H1 (cell line): Measurements from ENCODE around the gene ST13.

Experiments used
- EP300 ChIP-seq, 2 experiments: IDR thresholded peaks; 1 replicate in 1 of 2; 2 replicates in 1 of 2; pipeline ENCODE4 v1.6.1; 2011 to 2012; ENCODE audit warnings: low read depth in 2 of 2, low read length in 2 of 2, mild to moderate bottlenecking in 2 of 2, borderline replicate concordance in 1 of 2, inconsistent platforms in 1 of 2, moderate library complexity in 1 of 2
- GABPA ChIP-seq: IDR thresholded peaks from 2 replicates; pipeline ENCODE4 v1.6.1; 2011; ENCODE audit warnings: mild to moderate bottlenecking, low read length, moderate library complexity, borderline replicate concordance; ENCODE audit not compliant: insufficient read depth
- POLR2A ChIP-seq, 2 experiments: IDR thresholded peaks; 1 replicate in 1 of 2; 2 replicates in 1 of 2; pipeline ENCODE4 v1.6.1; 2011; ENCODE audit warnings: low read depth in 2 of 2, low read length in 2 of 2, mild to moderate bottlenecking in 2 of 2; ENCODE audit errors: control extremely low read depth in 1 of 2
- TCF12 ChIP-seq: IDR thresholded peaks from 2 replicates; pipeline ENCODE4 v1.6.1; 2011; ENCODE audit warnings: low read depth, mild to moderate bottlenecking, low read length

DNA sequence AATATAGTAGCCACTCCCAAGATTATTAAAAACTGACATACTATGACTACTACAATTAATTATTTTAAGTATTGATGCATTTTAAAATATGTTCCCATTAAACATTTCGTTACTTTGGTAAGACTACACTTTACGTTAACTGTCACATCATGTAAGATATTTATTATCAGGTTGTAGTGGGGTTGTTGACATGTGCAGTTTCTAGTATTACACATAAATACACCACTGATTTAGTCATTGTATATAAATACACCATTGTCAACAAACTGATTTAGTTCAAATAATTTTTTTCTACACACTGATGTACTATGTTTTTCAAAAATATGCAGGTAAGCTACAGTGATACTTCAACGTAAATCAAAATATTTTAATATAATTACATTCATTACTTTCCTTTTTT, 11.5 kb downstream of the ST13 start:
- TF ChIP-seq EP300 (IDR thresholded peaks at IDR 0.05; ENCODE audit: borderline replicate concordance in 1 of 2, low read depth in 2 of 2, low read length in 2 of 2) (no peak), GABPA (no peak), TCF12 (no peak), POLR2A (IDR thresholded peaks at IDR 0.05; ENCODE audit: control extremely low read depth in 1 of 2, low read depth in 2 of 2, low read length in 2 of 2) (no peak)
